Body of pancreas (tissue), 4 donors: ENCODE data around the gene LAMC2.

ENCODE experiments used
- CTCF ChIP-seq, 7 experiments: fragments of 450-650 bp in 4 of 7; fragments of 200-600 bp in 3 of 7; sonication (generic) in 3 of 7; IDR thresholded peaks; one replicate each; pipeline ENCODE4 v1.5.1; 2016 to 2019; ENCODE audit warnings: antibody characterized with exemption in 7 of 7
- POLR2A ChIP-seq, 3 donors: fragments of 450-650 bp; IDR thresholded peaks; one replicate each; pipeline ENCODE4 v1.6.1; 2016; ENCODE audit warnings: antibody characterized with exemption in 3 of 3, mild to moderate bottlenecking in 2 of 3

- no peak for TF ChIP-seq CTCF (IDR thresholded peaks at IDR 0.05)
- TF ChIP-seq POLR2A (IDR thresholded peaks at IDR 0.05): no peak
Measured at GRCh38 chr1:183155939-183156338, 30.1 kb upstream of the LAMC2 start.
